OCI-M1 (cell line): ENCODE data around the gene HOXD4.

Experiments used
- DNase-seq: peaks from one replicate; lab custom pipeline; 2025; lab: John Stamatoyannopoulos, UW

Gene HOXD4

GRCh38 chr2:176156807-176157498 is 5.6 kb downstream of the HOXD4 start, which contains the start of gene HOXD3:
Gene HOXD3, plus strand, starts transcription at chr2:176157307. Its CDS starts 11,808 bp downstream, at chr2:176169115.
- no peak for DNase-seq

- DNase-seq: no peak
These were observed 6.3 kb downstream of the HOXD4 start for GRCh38 chr2:176157499-176158185.

- no peak for DNase-seq
These were observed 6.8 kb downstream of the HOXD4 start for GRCh38 chr2:176158186-176158591.

GRCh38 chr2:176158855-176159662 is 7.7 kb downstream of the HOXD4 start:
- no peak for DNase-seq

GRCh38 chr2:176159663-176160250 is 8.4 kb downstream of the HOXD4 start:
- DNase-seq: no peak

DNA sequence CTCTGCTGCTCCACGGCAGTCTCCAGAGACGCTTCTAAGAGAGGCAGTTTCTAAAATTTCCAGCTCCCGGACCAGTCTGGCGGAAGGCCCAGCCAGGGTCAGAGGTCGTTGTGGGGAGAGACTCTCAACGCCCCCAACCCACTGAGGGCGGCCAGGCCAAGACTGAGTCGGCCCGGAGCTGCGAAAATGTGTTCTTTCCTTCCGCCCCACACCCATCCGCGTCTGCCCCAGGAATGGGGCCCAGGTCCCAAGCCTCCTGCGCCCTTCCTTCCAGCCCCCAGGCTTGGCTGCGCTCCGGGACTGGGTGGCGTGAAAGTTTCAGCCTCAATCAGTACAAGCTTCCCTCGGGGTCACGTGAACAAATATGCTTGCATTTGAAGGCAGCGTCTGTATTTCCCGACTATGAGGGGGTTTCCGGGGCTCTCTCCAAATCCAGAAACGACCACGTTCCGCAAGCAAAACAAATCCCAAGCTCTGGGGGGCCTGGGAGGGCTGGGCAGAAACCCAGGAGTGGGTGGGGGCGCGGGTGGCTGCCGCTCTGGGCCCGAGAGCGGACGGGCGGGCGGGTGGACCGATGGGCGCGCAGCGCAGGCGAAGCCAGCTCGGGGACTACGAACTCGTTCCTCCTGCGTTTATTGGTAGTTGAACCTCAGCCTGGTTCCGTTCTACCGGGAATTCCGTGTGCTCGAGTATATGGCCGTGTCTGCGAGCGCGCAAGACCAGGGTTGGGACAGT is 9.1 kb downstream of the HOXD4 start:
- DNase-seq: no peak

- DNase-seq: no peak
These were observed 9.9 kb downstream of the HOXD4 start for GRCh38 chr2:176160986-176161824.

DNA sequence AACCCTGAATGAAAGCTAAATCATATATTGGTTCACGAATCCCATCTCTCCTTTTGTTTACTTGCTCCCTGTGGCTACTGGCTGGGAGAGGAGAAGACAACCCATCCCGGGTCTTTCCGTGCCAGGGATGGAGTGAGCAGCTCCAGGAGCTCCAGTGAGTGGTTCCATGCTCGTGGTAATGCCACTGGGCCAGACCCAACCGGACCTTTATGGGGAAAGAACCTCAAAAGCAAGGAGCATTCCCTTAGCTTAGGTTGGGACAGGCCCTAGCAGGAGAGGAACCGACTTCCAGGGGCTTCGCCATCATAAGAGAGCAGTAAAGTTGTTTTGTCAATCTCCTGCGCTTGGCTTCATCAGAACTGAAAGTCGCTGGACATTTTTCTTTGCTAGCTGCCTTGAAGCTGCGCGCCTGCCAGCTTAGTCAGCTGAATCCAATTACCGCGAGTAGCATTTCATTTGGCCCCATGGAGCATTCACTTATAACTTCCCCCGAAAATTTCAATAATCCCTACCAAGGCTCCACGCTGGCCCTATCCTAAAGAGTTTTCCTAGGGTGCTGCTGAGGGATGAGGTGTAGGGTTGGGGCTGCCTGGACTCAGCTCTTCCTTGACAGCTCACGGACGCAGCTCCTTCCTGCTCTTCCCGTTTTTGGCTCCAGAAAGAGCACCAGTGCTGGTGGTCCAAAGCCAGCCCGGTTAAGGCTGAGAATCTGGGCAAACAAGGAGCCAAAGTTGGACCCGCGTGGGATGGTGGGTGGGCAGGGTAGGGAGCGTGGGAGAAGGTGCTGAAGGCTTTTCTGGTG is 10.7 kb downstream of the HOXD4 start:
- no peak for DNase-seq

DNA sequence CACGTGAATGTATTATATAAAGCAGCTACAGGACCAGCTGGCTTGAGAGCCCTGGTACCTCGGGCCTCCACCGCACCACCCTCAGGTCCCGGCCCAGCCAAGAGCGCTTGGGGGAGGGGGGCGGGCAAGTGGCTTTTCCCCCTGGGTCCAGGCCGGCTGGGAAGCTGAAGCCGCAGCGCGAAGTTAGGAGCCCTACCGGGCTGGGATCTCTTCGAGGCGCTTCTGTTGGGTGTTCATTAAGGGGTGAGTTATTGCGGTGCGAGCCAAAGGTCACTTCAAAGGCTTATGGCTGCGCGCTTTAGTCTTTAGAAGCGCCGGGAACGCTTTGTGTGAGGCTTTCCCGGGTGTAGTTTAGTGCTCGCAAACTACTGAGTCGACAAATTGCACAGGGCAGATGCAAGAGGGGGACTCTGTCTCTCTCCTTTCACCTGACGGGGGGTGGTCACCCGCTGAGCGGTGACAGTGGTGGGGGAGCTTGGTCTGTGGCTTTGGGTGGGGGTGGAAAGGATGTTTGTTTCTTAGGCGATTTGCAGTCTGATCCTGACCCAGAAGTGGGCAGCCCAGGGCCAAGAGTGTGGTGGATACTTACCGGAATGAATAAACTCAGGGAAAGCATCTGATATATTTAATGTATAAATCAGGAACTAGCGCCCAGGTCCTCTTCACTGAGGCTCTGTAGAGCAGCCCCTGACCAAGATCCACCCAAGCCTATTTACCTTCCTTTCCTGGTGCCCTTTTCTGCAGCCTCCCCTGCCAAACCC is 11.7 kb downstream of the HOXD4 start:
- no peak for DNase-seq

DNA sequence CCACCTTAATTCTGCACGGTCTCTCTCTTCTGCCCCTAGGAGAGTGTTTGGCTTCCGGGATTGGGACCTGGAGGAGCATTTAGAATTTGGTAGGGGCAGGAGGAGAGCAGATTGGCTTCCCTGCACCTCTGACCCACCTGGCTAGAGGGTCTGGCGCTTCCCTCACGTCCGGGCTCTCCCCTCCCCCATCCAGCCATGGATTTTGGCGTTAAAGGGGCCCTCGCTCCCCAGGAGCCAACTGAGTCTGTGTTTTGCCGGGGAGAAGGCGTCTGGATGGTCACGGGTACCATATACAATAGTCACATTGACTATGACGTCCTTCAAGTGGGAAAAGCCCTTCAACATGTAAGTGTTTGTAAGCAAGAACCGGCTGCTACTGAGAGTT is 12.3 kb downstream of the HOXD4 start:
- no peak for DNase-seq

DNA sequence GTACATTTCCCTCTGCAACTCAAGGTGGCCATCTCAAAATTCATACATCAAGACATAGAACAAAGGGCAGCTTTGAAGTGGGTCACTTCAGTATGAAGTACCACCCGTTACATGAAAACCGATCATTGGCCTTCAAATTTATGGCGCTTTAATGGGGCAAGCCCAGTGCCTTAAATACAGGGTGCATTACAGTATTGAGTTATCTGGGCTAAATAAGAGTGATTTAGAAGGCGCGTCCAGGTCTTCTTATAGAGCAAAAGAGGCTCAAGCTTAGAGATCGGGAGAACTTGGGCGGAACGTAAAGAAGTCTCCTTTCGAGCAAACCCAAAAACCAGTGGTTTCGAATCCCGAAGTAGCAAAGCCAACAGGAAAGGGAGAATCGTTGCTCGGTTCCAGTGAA is 12.9 kb downstream of the HOXD4 start:
- DNase-seq: no peak

DNA sequence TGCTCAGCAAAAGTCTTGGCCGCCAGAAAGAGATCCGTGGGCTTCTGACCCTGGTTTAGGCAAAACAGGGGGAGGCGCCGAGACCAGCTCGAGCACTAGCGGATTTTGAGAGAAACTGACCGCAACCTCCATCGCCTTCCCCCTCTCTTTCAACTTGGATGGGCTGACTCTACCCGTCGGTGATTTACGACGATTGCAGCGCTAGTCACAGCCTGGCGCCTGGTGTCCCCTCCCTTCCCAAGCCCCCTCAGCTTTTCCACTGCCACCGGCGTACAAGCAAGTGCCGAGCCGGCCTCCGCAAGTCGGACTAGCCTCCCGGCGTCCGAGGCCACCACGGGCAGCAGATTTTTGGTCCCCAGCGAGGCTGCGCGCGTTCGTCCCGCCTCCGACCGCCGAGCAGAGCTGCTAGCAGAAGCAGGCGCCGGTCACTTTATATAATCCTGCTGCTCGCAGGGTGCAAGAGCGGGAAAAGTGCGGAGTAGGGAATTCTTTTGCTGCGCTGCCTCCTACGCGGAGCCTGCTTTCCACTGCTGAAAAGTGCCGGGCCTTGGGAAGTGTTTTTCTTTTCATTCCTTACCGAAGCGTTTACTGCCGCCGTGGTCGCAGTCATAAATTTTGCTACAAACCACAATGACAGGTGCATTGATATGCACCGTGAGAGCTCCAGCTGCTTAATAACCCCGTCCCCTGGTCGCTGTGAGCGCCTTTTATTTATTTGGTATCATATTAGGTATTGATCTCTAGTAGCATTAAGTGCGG is 13.4 kb downstream of the HOXD4 start:
- no peak for DNase-seq

DNA sequence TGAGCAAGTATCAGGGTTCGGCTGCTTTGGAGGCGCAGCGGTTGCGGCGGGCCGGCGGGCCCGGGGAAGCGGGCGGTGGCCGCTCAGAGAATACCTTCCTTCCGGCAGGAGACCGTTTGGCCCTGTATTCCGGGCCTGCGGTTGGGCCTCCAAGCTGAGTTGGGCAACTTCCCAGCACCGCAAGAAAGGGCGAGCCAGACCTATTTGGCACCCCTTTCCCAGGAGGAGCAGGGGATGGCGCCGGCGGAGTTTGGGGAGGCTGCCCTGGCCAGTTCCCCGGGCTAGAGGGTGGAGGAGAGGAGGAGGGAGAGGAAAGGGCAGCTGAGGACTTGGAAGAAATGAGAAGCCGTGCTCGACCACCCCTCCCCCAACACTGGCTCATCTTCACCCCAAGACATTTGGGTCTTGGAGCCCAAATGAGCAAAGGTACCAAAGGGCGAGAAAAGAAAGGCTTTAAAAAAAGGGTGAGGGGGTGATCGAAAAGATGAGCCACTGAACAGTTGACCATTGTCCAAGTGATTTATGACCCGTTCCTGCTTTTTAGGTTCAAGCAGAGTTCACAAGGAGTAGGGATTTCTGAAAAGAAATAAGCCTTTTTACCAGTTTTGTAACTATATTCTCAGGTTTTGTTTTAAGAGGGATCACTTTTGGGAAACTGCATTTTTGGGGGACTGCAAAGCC is 14.2 kb downstream of the HOXD4 start:
- no peak for DNase-seq

- DNase-seq: no peak
These were observed 14.9 kb downstream of the HOXD4 start for GRCh38 chr2:176166272-176166671.

DNA sequence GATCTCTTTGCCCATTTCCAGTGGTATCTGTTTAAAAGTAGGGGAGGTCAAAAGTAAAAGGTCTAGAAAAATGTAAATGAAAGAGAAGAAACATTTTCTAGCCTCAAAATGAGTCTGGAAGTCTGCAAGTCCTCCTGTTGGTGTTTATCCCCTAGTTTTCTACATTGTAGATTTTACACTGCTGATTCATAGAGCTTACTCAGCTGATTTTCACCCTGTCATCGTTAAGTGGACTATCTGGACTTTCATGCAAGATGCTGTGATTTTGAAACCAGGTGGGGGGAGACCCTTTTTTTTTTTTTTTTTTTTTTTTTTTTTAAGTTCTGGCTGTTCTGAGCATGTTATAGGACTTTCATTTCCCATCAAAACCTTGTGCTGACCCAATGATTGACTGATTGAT is 16.0 kb downstream of the HOXD4 start:
- DNase-seq: no peak

GRCh38 chr2:176169181-176169580 is 17.8 kb downstream of the HOXD4 start:
- no peak for DNase-seq

DNA sequence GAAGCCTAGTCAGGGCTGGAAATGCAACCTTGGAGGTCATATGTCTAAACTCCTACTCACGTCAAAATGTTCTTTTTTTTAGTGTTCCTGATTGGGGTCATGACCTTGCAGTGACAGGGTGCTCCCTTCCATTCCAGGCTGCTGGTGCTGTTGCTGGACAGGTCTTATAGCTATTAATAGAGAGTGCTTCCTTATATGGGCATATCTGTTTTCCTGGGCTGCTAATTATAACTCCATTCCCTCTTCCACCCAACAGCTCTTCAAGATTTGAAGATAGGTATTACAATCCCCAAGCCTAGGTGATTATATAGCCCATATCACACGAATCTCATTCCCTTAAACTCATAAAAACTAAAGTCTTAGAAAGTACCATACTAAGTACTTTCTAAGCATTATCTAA is 18.4 kb downstream of the HOXD4 start:
- DNase-seq: no peak
